ENCODE measurements around the gene PBRM1.
A peak's percentile ranks its signal among the peaks of the same experiment; 100 is the strongest.
"Not testable (repeated sequence)": the region's sequence is repeated elsewhere in the genome, so short reads cannot be mapped to it uniquely, and the experiment has no call there.

Gene PBRM1

GRCh38 chr3:52685709-52686691, at the start of gene PBRM1, which contains the start of gene GNL3:
Gene PBRM1, minus strand, starts transcription at chr3:52685913.
Gene GNL3, plus strand, starts transcription at chr3:52686032. Its CDS starts 61 bp downstream, at chr3:52686093.
- no peak for TF ChIP-seq CTCF (IDR thresholded peaks at IDR 0.05)
- peak; percentile 95 for DNase-seq (ENCODE audit: low spot score)
- peak within 1 kb of the TSS; percentile 98 for H3K4me3 ChIP-seq
- peak within 1 kb of the TSS; percentile 89 to 100 for H3K27ac ChIP-seq

- TF ChIP-seq CTCF (IDR thresholded peaks at IDR 0.05) = no peak
- no peak overlapping the region for H3K4me3 ChIP-seq
- DNase-seq (ENCODE audit: low spot score) = no peak
- no peak overlapping the region for H3K27ac ChIP-seq
Measured at GRCh38 chr3:52733256-52733891, 47.7 kb upstream of the PBRM1 start.

GRCh38 chr3:52731590-52731989, 45.9 kb upstream of the PBRM1 start:
- no peak for TF ChIP-seq CTCF (IDR thresholded peaks at IDR 0.05)
- no peak for DNase-seq (ENCODE audit: low spot score)

GRCh38 chr3:52730681-52731080, 45.0 kb upstream of the PBRM1 start:
- Histone ChIP-seq H3K4me3 (no peak overlapping the region), H3K27ac (no peak overlapping the region)
- DNase-seq (ENCODE audit: low spot score) = no peak
- TF ChIP-seq CTCF (IDR thresholded peaks at IDR 0.05) = no peak

More at GRCh38 chr3:52731590-52731989, 45.9 kb upstream of the PBRM1 start:
- H3K27ac ChIP-seq = no peak overlapping the region
- no peak overlapping the region for H3K4me3 ChIP-seq

- DNase-seq (ENCODE audit: low spot score); H3K4me3 ChIP-seq; H3K27ac ChIP-seq: not testable (repeated sequence)
Measured at GRCh38 chr3:52728753-52729152, 43.0 kb upstream of the PBRM1 start.

GRCh38 chr3:52724511-52724910, 38.8 kb upstream of the PBRM1 start:
- no peak for DNase-seq (ENCODE audit: low spot score)
- Histone ChIP-seq H3K4me3 (no peak overlapping the region), H3K27ac (no peak overlapping the region)
- TF ChIP-seq CTCF (IDR thresholded peaks at IDR 0.05) = no peak

GRCh38 chr3:52723935-52724334, 38.2 kb upstream of the PBRM1 start:
- TF ChIP-seq CTCF (IDR thresholded peaks at IDR 0.05) = no peak
- no peak for DNase-seq (ENCODE audit: low spot score)

More at GRCh38 chr3:52723935-52724334, 38.2 kb upstream of the PBRM1 start:
- H3K4me3 ChIP-seq = no peak overlapping the region
- no peak overlapping the region for H3K27ac ChIP-seq
